Natural killer cell (primary cell): Measurements from ENCODE around the gene PRSS12. TPM values are rescaled to one million over a fixed set of nuclear protein-coding genes. Genes with fewer than 3 reads are reported as not detected.

Experiments used
- ATAC-seq, 3 donors: fragments of 150-1000 bp in 2 of 3; fragments of 200-7000 bp in 1 of 3; cut with Tn5 transposase; 1 replicate in 1 of 3; 2 replicates in 2 of 3; pipeline ENCODE4 v1.10.0; 2021; ENCODE audit warnings: mild to moderate bottlenecking in 2 of 3, moderate library complexity in 2 of 3
- DNase-seq, 2 donors: peaks; one replicate each; pipeline versions ENCODE4 v3.0.0 to v3.0.0-alpha.2; 2013 to 2021; ENCODE audit warnings: mixed read lengths in 1 of 2
- H3K27ac ChIP-seq: one replicate; pipeline ENCODE4 v1.5.1; 2013; ENCODE audit warnings: mild to moderate bottlenecking, low read length
- H3K27me3 ChIP-seq: one replicate; pipeline ENCODE4 v1.6.1; 2013; ENCODE audit warnings: low read length; ENCODE audit not compliant: control insufficient read depth, insufficient read depth
- H3K36me3 ChIP-seq: one replicate; pipeline ENCODE4 v1.6.1; 2013; ENCODE audit warnings: low read length; ENCODE audit not compliant: control insufficient read depth, insufficient read depth
- H3K4me1 ChIP-seq: one replicate; pipeline ENCODE4 v1.6.1; 2013; ENCODE audit warnings: low read length; ENCODE audit not compliant: control insufficient read depth, insufficient read depth
- H3K4me3 ChIP-seq: one replicate; pipeline ENCODE4 v1.5.1; 2013; ENCODE audit warnings: low read length
- H3K9me3 ChIP-seq: one replicate; pipeline ENCODE4 v1.6.1; 2013; ENCODE audit warnings: low read length; ENCODE audit not compliant: control insufficient read depth, insufficient read depth
- H3K27ac Mint-ChIP-seq, 2 donors: one replicate each; pipeline ENCODE4 v1.8.0; 2022; ENCODE audit warnings: mild to moderate bottlenecking in 2 of 2, mixed read lengths in 2 of 2, moderate library complexity in 1 of 2
- H3K27me3 Mint-ChIP-seq, 2 donors: one replicate each; pipeline ENCODE4 v1.8.0; 2022; ENCODE audit warnings: low read depth in 2 of 2, mixed read lengths in 2 of 2
- H3K36me3 Mint-ChIP-seq: one replicate; pipeline ENCODE4 v1.8.0; 2022; ENCODE audit warnings: mixed read lengths
- H3K4me1 Mint-ChIP-seq, 2 donors: one replicate each; pipeline ENCODE4 v1.8.0; 2022; ENCODE audit warnings: mixed read lengths in 2 of 2
- H3K4me3 Mint-ChIP-seq: one replicate; pipeline ENCODE4 v1.8.0; 2022; ENCODE audit warnings: mild to moderate bottlenecking, moderate library complexity, mixed read lengths
- H3K9me3 Mint-ChIP-seq, 2 donors: one replicate each; pipeline ENCODE4 v1.8.0; 2022; ENCODE audit warnings: mixed read lengths in 2 of 2
- WGBS: methylation state at CpG from one replicate; pipeline ENCODE4 v1.1.7; 2013; ENCODE audit warnings: missing lambda C conversion rate; ENCODE audit not compliant: insufficient coverage; 5-methylcytosine and 5-hydroxymethylcytosine counted together
- intact Hi-C: fragments of 100-400 bp; cut with micrococcal nuclease; formaldehyde crosslinking; loops from one replicate; pipeline ENCODE4 v1.14.2; 2022
- total RNA-seq, 4 donors: library from RNA; stranded (reverse); fragments of 120-200 nt in 1 of 4; gene quantifications; one replicate each; pipeline versions ENCODE4 v1.2.3 to v1.2.4, GENCODE V29; 2013 to 2022
- TF ChIP-seq, protein P1 (sequence below): fragments of 200-600 bp; IDR thresholded peaks from one replicate; pipeline ENCODE4 v1.8.0; 2022; ENCODE audit warnings: antibody characterized with exemption

The PRSS12 gene
- total RNA-seq, 3 donors from 2014 or later (not counting 1 experiment from before 2014, with no cell fraction given), result not detected

DNA sequence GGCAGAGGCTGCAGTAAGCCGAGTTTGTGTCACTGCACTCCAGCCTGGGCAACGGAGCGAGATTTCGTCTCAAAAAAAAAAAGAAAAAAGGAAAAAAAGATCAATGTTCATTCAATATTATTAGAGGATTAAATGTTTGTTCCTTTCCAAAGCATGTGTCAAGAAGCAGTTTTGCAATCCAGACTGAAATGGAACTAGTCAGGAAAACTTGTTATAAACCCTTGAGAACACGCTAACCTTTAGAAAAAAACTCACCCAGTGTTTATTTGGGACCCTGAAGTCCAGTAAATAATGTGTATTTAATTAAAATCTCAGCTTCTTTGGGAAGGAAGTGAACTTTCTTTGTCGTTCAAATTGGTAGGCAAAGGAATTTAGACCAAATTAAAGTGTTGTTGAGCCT, 16.4 kb upstream of the PRSS12 start:
- H3K27ac ChIP-seq, result no peak overlapping the region
- Mint-ChIP-seq H3K27me3 (peaks cover 0 to 4% of the 10 kb centered on the region in 2 donors), H3K4me3 (no peak overlapping the region), H3K27ac (no peak overlapping the region), H3K36me3 (no peaks in the 10 kb centered on the region), H3K4me1 (no peaks in the 10 kb centered on the region), H3K9me3 (peaks cover 0 to 4% of the 10 kb centered on the region in 2 donors)
- no peak for DNase-seq
- intact Hi-C loops, result loop anchor here (10.0 kb wide), 1 partner anchor 804 kb away; no protein-coding TSS in a partner anchor
- H3K4me3 ChIP-seq, result no peak overlapping the region
- no peaks in the 10 kb centered on the region for H3K27me3 ChIP-seq
- H3K36me3 ChIP-seq, result no peaks in the 10 kb centered on the region
- 89% methylated on average over 4 of the region's 6 CpGs for WGBS
- H3K9me3 ChIP-seq, result no peaks in the 10 kb centered on the region
- no peaks in the 10 kb centered on the region for H3K4me1 ChIP-seq
- TF ChIP-seq, protein P1, sequence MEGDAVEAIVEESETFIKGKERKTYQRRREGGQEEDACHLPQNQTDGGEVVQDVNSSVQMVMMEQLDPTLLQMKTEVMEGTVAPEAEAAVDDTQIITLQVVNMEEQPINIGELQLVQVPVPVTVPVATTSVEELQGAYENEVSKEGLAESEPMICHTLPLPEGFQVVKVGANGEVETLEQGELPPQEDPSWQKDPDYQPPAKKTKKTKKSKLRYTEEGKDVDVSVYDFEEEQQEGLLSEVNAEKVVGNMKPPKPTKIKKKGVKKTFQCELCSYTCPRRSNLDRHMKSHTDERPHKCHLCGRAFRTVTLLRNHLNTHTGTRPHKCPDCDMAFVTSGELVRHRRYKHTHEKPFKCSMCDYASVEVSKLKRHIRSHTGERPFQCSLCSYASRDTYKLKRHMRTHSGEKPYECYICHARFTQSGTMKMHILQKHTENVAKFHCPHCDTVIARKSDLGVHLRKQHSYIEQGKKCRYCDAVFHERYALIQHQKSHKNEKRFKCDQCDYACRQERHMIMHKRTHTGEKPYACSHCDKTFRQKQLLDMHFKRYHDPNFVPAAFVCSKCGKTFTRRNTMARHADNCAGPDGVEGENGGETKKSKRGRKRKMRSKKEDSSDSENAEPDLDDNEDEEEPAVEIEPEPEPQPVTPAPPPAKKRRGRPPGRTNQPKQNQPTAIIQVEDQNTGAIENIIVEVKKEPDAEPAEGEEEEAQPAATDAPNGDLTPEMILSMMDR, result no peak
- ATAC-seq, result no peak

DNA sequence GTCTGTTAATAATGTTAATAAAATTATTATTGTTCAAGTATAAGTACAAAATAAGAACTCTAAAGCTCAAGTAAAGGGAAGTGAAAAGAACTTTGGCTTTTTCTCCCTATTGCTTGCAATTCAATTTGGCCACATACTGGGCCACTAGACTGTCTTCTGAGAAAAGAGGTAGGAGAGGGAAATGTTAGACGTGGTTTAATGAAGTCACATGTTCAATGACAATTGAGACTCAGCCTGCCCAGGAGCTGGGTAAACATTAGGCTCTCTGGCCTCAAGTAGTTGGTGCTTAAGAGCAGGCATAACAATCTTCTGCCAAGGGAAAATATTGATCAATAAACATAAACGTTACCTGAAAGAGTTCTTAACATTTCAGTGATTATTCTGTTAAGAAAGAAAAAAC, 15.1 kb upstream of the PRSS12 start:
- no peaks in the 10 kb centered on the region for H3K4me1 Mint-ChIP-seq
- ATAC-seq, result no peak
- intact Hi-C loops, result loop anchor here (10.0 kb wide), 1 partner anchor 803 kb away; no protein-coding TSS in a partner anchor
- DNase-seq, result no peak
- H3K36me3 Mint-ChIP-seq, result no peaks in the 10 kb centered on the region
- peaks cover 0 to 4% of the 10 kb centered on the region in 2 donors for H3K27me3 Mint-ChIP-seq
- H3K4me3 Mint-ChIP-seq, result no peak overlapping the region
- no peak overlapping the region for H3K27ac Mint-ChIP-seq
- no peak overlapping the region for H3K27ac ChIP-seq
- no peaks in the 10 kb centered on the region for H3K4me1 ChIP-seq
- H3K27me3 ChIP-seq, result no peaks in the 10 kb centered on the region
- peaks cover 0 to 4% of the 10 kb centered on the region in 2 donors for H3K9me3 Mint-ChIP-seq
- H3K4me3 ChIP-seq, result no peak overlapping the region
- H3K36me3 ChIP-seq, result no peaks in the 10 kb centered on the region
- TF ChIP-seq, protein P1, result no peak
- H3K9me3 ChIP-seq, result no peaks in the 10 kb centered on the region
- 66% methylated on average over 2 of the region's 2 CpGs for WGBS

- no peaks in the 10 kb centered on the region for H3K36me3 Mint-ChIP-seq
- intact Hi-C loops, result loop anchor here (10.0 kb wide), 1 partner anchor 803 kb away; no protein-coding TSS in a partner anchor
- DNase-seq, result no peak
- Histone ChIP-seq H3K27me3 (no peaks in the 10 kb centered on the region), H3K4me1 (no peaks in the 10 kb centered on the region), H3K36me3 (no peaks in the 10 kb centered on the region), H3K9me3 (no peaks in the 10 kb centered on the region), H3K4me3 (no peak overlapping the region), H3K27ac (no peak overlapping the region)
- TF ChIP-seq, protein P1, result no peak
- peaks cover 0 to 4% of the 10 kb centered on the region in 2 donors for H3K9me3 Mint-ChIP-seq
- H3K4me1 Mint-ChIP-seq, result no peaks in the 10 kb centered on the region
- ATAC-seq, result no peak
- no peak overlapping the region for H3K27ac Mint-ChIP-seq
- H3K4me3 Mint-ChIP-seq, result no peak overlapping the region
- peaks cover 0 to 4% of the 10 kb centered on the region in 2 donors for H3K27me3 Mint-ChIP-seq
- WGBS, result 100% methylated on average over 1 of the region's 3 CpGs
Observed at GRCh38 chr4:118367361-118367760, 14.6 kb upstream of the PRSS12 start.

DNA sequence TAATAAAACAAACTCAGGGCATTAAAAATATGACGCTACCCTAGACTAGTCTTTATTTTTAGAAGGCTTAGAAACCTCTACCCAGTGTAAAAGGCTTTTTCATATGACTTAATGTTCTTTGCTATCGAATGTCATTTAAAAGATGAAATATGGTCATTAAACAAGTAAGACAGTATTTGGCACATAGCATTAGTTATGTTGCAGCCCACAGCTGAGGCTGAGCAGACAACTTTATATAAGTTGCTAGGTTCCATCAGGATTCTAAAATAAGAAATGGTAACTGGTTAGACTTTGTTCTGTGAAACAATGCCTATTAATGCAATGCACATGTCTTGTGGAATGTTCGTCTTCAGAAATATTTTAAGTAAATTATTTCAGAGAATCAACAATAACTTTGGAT, 10.4 kb upstream of the PRSS12 start:
- no peaks in the 10 kb centered on the region for H3K9me3 ChIP-seq
- Mint-ChIP-seq H3K27ac (no peak overlapping the region), H3K27me3 (peaks cover 2 to 6% of the 10 kb centered on the region in 2 donors), H3K9me3 (no peaks in the 10 kb centered on the region), H3K36me3 (no peaks in the 10 kb centered on the region), H3K4me1 (no peaks in the 10 kb centered on the region), H3K4me3 (no peak overlapping the region)
- intact Hi-C loops, result loop anchor here (10.0 kb wide), 1 partner anchor 798 kb away; no protein-coding TSS in a partner anchor
- H3K4me1 ChIP-seq, result no peaks in the 10 kb centered on the region
- TF ChIP-seq, protein P1, result no peak
- WGBS, result 100% methylated on average over 2 of the region's 3 CpGs
- H3K36me3 ChIP-seq, result no peaks in the 10 kb centered on the region
- H3K27me3 ChIP-seq, result no peaks in the 10 kb centered on the region
- DNase-seq, result no peak
- H3K4me3 ChIP-seq, result no peak overlapping the region
- no peak for ATAC-seq
- H3K27ac ChIP-seq, result no peak overlapping the region
